ENCODE measurements around the gene TEX53.

DNA sequence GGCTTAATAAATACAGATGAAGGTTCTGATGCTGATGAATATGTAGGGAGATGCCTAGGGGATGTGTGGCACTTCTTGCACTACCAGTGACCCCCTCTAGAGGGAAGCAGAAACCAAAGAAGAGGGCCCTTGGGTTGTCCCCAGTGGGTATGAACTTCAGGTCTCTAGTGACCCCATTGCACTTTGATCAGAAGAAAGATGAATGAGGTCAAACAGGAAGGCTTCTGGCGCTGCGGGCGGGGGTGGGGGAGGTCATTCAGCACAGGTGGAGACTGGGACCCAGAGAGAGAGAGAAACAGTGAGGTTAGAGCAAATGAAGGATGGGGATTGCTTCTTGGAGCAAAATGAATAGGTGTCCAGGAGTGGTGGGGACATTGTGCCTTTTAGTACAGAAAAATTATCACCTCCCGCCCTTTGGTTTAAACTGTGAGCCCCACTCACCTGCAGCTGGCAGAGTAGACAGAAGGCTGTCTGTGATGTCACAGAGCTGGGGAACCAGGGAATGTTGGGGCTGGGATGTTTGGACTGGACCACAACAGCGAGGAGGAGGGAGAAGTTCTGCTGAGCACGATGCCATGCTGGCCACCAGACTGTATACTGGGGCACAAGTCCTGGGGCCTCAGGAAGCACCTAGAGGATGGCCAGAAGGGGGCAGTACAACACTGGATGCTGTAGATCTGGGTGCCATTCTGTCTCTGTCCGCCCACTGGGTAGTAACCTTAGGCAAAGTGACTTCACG lies 24.2 kb upstream of the TEX53 start, which contains the start of gene TEX48:
- TF ChIP-seq, protein P1, sequence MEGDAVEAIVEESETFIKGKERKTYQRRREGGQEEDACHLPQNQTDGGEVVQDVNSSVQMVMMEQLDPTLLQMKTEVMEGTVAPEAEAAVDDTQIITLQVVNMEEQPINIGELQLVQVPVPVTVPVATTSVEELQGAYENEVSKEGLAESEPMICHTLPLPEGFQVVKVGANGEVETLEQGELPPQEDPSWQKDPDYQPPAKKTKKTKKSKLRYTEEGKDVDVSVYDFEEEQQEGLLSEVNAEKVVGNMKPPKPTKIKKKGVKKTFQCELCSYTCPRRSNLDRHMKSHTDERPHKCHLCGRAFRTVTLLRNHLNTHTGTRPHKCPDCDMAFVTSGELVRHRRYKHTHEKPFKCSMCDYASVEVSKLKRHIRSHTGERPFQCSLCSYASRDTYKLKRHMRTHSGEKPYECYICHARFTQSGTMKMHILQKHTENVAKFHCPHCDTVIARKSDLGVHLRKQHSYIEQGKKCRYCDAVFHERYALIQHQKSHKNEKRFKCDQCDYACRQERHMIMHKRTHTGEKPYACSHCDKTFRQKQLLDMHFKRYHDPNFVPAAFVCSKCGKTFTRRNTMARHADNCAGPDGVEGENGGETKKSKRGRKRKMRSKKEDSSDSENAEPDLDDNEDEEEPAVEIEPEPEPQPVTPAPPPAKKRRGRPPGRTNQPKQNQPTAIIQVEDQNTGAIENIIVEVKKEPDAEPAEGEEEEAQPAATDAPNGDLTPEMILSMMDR (IDR thresholded peaks at IDR 0.05; ENCODE audit: insufficient read depth, low read length, poor library complexity, severe bottlenecking), result peak; percentile 31
- TF ChIP-seq EZH2phosphoT487 (conservative IDR thresholded peaks at IDR 0.05; ENCODE audit: low read length), result no peak

Data from SU-DHL-6 (cell line).